AG09319 (cell line): Measurements from ENCODE around the gene RFTN1.

ENCODE experiments used
- DNase-seq: peaks from one replicate; pipeline ENCODE4 v3.0.0-alpha.2; 2010; ENCODE audit warnings: low read depth; ENCODE audit errors: extremely low read depth
- CTCF ChIP-seq: IDR thresholded peaks from 2 replicates; pipeline ENCODE4 v1.5.1; 2011; ENCODE audit warnings: low read depth, mild to moderate bottlenecking, inconsistent platforms, low read length, moderate library complexity

RFTN1 gene

GRCh38 chr3:16279010-16279801, 234.3 kb downstream of the RFTN1 start:
- DNase-seq = no peak
- no peak for TF ChIP-seq CTCF

GRCh38 chr3:16277471-16277870, 236.0 kb downstream of the RFTN1 start:
- no peak for DNase-seq
- TF ChIP-seq CTCF = no peak

GRCh38 chr3:16273867-16274266, 239.6 kb downstream of the RFTN1 start:
- no peak for DNase-seq
- TF ChIP-seq CTCF = no peak

GRCh38 chr3:16272588-16272987, 240.9 kb downstream of the RFTN1 start:
- TF ChIP-seq CTCF = no peak

GRCh38 chr3:16270855-16271254, 242.6 kb downstream of the RFTN1 start:
- DNase-seq = no peak
- no peak for TF ChIP-seq CTCF

More at GRCh38 chr3:16272588-16272987, 240.9 kb downstream of the RFTN1 start:
- no peak for DNase-seq

- no peak for DNase-seq
These were observed 246.8 kb downstream of the RFTN1 start for GRCh38 chr3:16266714-16267113.

More at GRCh38 chr3:16266714-16267113, 246.8 kb downstream of the RFTN1 start:
- TF ChIP-seq CTCF = no peak
